ENCODE results near the gene IST1.

Gene IST1

DNA sequence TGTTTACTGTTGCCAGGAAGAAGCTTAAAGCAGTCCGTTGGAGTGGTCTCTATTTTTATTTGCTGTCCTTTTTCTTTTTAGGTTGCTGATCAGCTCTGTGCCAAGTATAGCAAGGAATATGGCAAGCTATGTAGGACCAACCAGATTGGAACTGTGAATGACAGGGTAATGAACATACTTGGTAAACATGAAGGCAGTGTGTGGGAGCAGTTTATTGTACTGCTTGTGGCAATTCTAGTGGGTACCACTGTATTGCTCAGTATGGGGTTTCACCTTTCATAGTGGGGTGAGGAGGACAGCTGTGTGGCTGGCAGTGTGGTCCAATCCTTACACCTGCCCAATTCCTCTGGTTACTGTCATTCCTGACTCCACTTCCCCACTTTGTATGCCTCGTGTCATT, 25.3 kb downstream of the IST1 start:
- DNase-seq: no peak

DNA sequence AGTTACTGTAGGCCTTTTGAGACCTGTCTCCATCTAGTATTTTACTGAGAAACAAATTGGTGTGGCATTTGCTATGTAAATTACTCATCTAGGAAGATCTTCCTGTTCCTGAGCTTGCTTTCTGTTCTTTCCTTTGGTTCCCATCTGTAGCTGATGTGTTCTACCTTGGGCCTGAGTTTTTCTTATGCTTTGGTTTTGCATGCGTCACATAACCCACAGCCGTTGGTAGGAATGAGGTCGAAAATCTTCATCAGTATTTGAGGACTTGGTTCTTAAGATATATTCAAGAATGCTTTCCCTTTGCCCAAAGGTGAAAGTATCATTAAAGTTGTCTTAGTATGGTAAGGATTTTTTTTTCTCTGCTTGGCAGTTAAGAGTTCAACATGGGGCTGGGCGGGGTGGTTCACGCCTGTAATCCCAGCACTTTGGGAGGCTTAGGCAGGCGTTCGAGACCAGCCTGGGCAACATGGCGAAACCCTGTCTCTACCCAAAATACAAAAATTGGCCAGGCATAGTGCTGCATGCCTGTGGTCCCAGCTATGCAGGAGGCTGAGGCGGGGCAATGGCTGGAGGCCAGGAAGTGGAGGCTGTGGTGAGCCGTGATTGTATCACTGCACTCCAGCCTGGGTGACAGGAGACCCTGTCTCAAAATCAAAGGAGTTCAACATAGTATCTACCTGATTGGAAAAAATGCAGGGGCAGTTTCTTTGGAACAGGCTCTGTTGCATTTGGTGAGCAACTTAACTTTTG, 28.8 kb downstream of the IST1 start:
- DNase-seq: no peak

DNA sequence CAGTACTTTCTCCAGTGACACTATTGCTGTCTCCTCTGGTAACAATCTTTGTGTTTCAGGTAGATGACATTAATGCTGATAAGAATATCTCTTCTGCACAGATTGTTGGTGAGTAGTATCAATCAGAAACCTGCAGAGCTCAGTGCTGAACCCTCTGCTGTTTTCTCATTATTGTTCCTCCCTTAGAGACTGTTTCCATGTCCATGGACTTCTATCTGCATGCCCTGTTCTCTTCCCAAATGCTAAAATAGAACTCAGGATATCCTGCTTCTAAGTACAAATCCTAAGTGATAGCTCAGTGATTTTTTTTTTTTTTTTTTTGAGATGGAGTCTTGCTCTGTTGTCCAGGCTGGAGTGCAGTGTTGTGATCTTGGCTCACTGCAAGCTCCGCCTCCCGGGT, 29.4 kb downstream of the IST1 start:
- DNase-seq: no peak

DNA sequence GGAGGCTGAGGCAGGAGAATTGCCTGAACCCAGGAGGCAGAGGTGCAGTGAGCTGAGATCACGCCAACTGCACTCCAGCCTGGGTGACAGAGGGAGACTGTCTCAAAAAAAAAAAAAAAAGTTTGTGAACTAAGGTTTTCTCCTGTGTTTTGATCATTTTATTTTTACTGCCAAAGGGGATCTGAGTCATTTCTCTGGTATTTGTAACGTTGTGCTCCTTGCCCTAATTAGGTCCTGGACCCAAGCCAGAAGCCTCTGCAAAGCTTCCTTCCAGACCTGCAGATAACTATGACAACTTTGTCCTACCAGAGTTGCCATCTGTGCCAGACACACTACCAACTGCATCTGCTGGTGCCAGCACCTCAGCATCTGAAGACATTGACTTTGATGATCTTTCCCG, 32.1 kb downstream of the IST1 start:
- DNase-seq: no peak

DNA sequence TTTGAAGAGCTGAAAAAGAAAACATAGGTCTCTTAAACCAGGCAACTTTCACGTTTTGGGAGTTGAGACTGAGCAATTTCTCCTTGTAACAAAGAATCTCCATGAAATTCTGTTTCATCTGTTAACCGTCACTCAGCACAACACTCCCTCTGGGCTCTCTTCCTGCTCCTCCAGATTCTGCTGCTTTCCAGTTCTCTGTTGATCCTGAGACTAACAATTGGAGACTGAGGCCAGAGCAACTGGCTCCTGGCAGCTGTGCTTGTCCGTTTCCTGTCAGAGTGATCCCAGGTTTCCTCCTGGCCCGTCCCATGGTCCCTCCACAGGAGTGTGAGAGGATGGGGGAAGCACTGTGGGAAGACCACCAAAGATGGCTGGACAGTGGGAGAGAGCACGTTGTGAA, 32.5 kb downstream of the IST1 start:
- DNase-seq: no peak

DNA sequence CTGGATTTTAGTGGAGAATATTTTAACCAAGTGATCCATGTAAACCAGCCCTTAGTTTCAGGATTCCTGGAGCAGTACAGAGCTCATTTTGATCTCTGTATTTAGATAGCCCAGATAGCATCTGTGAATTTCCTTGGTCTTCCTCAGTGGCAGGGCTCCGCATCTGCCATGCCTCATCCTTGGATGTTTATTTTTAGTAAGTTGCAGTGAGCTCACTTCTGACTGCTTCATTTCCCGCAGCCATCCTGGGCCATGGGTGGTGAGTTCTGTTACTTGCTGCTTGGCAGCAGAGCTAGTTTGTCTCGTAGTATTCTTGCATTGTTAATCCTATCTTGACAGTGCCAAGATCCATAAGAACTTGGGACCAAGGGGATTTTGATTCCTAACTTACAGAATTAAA, 33.7 kb downstream of the IST1 start:
- DNase-seq: no peak

DNA sequence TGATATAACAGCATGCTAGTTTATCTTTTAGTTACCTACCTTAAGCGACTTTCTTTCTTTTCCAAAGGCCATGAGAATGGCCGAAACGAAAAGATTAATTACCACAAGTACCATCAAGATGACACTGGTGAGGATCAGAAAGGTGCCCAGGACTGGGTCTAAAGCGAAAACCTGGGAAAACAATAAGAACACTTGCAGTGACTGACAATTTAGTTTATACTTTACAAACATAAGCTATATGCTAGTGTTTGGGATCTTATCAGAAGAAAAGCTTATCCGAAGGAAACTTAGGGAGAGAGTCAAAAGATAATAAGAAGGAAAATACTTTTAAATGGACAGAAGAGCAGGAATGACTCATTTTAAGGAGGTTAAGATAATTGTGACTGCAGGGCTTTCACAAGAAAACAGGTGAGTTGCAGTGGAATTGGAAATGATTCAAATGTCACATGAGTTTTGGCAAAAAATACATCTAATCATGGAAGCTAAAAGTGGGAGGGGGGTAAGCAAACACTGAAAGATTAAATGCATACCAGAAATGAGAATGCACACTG, 34.8 kb downstream of the IST1 start:
- DNase-seq: no peak

DNA sequence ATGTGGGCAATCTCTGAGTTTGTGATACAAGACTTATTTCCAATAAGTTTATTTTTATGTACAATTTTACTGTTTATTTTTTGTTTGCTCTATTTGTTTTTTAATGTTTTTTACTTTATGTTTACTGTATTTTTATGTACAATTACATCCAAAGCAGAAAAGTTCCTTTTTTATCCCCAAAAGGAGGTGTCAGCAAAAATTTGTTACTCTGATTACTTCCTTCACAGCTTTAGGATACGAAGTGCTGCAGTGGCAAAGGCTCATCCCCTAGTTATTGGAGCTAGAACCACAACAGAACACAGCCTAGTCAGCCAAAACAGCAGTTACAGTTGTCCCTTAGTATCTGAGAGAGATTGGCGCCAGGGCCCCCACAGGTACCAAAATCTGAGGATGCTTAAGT, 35.7 kb downstream of the IST1 start:
- no peak for DNase-seq

DNA sequence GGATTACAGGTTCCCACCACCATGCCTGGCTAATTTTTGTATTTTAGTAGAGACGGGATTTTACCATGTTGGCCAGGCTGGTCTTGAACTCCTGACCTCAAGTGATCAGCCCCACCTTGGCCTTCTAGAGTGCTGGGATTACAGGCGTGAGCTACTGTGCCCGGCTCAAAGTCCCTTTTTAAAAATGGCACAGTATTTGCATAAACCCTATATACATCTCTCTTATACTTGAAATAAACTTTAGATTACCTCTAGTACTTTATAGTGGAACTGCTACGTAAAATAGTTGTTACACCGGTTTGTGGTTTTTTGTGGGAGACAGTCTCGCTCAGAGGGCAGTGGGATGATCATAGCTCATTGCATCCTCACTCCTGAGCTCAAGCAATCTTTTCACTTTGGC, 36.3 kb downstream of the IST1 start:
- no peak for DNase-seq

DNA sequence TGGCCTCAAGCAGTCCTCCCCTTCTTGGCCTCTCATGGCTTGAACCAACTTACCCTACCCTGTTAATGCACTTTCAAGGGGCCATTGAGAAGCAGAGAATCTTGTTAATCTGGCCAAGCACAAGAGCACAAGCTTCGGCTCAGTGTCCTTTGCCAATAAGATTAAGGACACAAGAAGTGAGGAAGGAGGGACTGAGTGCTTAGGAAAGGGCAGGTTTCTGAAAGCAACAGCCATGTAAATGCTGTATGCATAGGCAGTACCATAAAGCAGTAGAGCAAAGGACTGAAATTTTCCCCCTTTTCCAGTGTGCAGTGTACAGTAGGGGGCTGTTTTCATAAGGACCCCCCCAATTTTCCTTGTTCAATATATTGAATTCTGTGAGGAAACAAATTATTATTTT, 37.7 kb downstream of the IST1 start:
- no peak for DNase-seq

DNA sequence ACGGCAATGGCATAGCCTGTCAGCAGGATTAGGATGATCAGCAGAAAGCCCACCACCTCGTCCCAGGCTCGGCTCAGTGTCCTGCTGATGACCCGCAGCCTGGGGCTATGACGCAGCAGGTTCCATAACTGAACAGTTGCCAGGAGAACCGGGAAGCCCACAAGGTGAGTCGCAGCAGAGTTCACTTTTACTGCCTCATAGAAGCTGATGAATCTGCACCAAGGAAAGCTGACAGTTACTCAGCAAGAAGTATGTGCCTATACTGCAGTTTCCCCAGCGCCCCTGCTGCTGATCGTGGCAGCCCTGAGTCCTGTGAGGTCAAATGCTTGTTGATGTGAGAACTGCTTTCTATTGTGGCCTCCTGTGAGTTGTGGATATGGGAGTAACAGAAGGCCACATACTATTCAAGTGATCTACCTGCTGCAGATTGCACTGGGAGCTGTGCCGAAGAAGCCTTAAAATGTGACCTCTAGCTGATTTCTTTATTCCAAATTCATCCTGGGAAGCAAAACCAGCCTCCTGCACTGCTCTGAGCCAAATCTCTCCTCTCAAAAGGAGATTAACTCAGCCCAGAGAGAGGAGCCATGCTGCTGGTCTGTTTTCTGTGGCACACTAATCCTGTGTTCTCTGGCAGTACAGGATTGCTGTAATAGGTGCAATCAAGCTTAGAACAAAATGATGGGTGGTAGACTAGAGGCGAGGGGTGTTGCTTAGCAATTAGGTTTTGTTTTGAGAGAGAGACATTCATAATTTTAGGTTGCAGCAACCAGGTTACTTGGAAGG, 38.8 kb downstream of the IST1 start:
- no peak for DNase-seq

DNA sequence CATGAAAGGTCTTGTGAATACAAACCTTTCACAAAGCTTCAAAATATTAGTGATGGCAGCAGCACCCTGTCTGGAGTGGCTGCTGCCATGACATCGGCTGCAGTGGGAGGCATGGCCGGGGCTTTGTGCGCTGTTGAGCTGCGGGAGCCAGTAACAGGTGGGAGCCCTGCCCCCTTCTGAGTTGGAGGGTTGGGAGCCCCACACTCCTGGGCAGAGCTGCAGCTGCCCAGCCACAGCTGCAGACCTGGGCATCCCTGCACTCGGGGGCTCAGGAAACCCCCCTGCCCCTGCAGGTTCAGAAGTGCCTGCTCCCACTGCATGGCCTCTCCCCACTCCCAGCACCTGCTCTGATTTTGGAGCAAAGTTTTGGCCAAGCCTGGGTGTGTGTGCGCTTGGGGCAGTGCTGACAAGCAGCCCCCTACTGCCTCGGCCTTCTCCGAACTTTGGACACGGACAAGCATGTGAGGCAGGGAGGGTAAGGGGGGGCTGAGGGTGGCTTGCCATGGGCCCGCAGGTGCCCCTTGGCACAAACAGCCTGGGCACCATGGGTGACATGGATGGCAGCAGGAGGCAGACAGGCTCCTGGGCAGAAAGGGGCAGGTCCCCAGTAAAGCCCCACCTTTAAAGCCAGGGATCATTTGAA, 42.7 kb downstream of the IST1 start:
- DNase-seq: no peak

DNA sequence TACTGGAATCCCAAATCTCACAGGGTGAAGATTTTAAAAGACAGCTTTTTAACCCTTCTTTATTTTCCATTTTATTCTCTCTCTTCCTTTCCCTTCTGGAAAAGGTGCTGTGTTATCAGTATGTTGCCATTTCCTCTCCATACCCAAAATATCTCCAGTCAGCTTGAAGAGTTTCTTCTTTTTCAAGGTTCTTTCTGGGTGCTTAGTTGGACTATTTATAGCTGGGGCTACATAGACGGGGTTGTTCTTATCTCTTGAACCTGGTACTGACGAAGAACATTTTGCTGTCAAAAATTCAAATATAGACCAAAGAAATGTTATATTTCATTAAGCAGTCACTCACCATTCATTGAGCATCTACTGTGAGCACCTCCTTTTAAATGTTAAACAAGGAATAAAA, 48.6 kb downstream of the IST1 start:
- DNase-seq: no peak

DNA sequence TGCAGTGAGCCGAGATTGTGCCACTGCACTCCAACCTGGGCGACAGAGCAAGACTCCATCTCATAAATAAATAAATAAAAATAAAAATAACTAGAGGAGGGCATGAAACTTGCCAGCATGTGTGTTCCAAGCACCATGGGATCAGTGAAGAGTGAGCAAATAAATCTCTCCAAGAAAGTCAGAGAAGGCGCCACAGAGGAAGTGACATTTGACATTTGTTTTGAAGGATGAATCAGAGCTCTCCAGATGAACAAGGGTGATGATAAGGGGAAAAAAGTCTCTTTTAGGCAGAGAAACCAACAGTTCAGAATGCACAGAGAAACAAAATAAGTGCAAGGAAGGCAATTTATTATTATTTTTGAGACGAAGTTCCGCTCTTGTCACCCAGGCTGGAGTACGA, 50.3 kb downstream of the IST1 start:
- DNase-seq: no peak

DNA sequence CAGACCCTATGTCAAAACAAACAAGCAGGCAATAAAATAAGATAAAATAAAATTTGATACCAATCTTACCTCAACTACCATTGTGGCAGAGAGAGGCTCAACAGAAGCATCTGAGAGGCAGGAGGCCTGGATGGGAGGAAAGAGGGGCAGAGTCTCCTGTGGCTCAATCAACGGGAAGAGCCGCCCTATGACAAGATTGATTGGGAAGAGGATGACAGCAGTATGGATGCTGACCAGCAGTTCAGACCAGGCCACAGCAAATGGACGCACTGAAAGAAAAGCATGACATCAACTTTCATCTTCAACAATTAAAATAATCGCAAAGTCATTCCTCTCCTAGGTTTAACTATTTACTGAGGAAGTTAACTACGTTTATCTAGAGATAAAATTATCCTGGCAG, 57.5 kb downstream of the IST1 start:
- DNase-seq: no peak

DNA sequence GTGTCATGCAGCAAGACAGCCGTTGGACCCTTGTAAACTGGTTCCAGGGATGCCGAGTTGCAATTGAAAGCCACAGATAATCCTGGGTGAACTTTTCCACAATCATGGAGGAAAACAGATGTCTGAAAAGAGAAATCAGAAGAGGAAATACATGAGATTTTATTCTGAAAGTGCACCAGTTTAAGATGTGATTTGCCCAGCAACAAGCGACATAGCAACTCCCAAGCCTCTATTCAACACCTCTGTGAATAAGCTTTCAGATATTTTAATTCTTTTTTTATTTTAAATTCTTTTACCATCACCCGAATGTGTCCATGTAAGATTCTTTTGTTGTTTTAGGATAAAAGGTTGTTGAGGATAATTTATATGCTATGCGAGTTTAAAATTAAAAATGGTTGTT, 58.8 kb downstream of the IST1 start:
- no peak for DNase-seq

DNA sequence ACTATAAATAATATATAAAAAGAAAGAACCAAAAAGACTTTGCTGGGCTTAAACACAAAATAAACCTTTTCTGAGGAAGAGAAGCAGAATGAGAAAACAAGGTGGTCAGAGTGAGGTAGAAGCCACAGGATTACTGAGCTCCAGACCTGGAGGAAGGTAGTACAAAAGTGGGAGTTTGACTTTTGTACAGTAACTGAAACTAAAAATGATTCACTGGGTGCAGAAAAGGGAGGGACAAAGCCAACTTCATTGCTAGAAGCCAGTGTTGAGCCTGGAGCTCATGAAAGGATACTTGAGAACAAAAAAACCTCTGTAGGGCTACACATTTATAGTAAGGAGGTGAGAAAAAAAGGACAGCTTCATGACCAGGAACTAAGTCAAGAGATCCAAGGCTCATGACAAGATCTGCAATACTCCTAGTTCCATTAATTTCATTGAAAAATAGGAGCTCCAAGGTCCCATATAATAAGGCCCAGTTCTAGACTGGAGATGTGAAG, 59.4 kb downstream of the IST1 start:
- DNase-seq: no peak

DNA sequence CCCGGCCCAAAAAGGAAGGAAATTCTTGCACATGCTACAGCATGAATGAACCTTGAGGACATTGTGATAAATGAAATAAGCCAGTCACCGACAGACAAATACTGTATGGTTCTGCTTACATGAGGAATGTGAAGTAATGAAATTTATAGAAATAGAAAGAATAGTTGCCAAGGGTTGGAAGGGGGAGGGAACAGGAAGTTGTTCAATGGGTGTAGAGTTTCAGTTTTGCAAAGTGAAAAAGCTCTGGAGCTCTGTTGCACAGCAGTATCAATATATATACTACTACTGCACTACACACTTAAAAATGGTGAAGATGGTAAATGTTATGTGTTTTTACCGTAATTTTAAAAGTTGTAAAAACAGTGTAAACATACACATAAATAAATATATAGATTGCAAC, 61.2 kb downstream of the IST1 start:
- no peak for DNase-seq

DNA sequence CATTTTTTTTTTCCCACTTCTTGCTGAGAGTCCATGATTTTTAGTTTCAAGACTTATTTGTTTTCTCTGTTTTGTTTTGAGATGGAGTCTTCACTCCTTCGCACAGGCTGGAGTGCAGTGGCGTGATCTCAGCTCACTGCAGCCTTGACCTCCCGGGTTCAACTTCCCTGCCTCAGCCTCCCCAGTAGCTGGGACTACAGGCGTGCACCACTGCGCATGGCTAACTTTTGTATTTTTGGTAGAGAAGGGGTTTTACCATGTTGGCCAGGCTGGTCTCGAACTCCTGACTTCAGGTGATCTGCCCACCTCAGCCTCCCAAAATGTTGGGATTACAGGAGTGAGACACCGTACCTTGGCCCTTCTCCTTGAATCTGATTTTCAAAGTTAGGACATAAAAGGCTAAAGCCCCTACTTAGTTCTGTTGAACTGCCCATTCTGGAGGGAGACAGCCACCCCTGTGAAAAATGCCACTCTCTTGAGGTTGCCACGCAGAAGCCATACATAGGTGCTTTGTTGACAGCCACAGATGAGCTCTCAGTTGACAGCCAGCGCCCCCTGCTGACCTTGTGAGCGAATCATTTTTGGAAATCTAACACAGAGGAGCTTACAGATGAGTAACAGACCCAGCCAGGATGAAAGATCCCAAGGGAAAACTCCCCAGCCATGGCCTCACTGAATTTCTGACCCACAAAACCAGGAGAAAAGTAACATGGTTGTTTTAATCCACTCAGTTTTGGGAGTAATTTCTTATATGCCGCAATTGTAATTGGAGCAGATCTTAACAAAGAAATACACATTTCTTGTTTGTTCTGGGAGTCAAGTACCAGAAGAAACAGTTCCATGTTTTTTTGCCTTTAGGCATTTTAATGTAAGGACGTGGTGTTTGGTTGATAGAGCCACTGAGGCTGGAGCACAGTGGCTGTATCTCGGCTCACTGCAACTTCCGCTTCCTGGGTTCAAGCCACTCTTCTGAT, 66.0 kb downstream of the IST1 start:
- DNase-seq: peak; percentile 70

DNA sequence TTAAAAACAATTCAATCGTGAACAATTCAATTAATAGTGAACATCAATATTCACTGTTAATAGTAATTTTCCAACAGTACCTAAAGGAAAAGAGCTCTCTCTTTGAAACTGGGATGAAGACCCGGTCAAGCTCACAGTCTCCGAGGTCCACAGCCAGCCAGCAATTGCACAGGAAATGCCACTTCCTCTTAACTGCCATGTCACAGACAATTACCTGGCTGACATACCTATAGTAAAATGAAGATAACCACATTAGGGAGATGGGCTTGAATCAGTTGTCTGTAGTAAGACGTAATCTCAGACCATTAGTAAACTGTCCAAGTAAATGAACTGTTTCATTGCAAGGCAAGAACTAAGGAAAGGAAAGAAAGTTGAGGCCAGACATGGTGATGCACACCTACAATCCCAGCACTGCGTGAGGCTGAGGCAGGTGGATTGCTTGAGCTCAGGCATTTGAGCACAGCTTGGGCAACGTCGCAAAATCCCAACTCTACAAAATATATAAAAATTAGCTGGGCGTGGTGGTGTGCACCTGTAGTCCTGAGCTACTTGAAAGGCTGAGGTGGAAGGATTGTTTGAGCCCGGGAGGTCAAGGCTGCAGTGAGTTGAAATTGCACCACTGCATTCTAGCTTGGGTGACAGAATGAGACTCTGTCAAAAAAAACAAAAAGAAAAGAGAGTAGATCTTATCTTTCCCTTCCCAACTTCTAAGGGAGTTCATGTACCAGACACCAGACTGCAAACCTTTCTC, 68.0 kb downstream of the IST1 start:
- no peak for DNase-seq

DNA sequence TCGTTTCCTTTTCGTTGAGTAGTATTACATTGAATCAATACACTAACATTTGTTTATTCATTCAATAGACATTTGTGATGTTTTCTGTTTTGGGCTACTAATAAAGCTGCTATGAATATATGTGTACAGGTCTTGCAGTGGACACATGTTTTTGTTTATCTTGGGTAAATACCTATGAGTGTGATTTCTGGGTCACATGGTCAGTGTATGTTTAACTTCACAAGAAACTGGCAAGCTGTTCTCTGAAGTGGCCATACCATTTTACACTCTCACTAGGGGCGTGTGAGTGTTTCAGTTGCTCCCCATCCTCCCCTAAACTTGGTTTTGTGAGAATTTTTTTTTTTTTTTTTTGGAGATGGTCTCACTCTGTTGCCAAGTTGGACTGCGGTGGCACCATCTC, 69.9 kb downstream of the IST1 start:
- no peak for DNase-seq

DNA sequence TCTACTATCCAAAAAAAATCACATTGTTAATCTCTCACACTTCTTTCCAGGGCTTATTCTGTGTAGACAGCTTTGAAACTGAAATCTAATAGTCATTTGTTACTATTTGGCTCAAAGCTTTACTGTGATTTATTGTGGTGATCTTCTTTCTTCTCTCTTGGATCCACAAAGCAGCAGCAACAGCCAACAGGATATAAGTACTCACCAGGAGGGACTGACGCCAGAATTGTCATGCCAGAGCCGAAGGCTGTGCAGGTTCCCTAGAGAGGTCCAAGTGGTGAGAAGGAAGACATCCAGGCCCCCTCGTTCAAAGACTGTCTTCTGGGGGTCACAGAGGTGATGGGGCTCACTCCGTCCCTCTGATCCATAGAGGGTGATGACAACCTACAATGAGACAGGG, 71.6 kb downstream of the IST1 start:
- DNase-seq: no peak

All from NCI-H345 (cell line).